GM20431 (cell line): ENCODE data around the gene KCNQ1.

Source experiments
- in situ Hi-C: fragments of 300-500 bp; cut with MseI, MboI; formaldehyde crosslinking; loops from one replicate; pipeline ENCODE4 v1.15.0; 2020; ENCODE audit warnings: low sequenced_read_pairs; ENCODE audit not compliant: unreplicated experiment

The KCNQ1 gene

GRCh38 chr11:2783536-2784082, 338.8 kb downstream of the KCNQ1 start:
- in situ Hi-C loops: no loop called here

DNA sequence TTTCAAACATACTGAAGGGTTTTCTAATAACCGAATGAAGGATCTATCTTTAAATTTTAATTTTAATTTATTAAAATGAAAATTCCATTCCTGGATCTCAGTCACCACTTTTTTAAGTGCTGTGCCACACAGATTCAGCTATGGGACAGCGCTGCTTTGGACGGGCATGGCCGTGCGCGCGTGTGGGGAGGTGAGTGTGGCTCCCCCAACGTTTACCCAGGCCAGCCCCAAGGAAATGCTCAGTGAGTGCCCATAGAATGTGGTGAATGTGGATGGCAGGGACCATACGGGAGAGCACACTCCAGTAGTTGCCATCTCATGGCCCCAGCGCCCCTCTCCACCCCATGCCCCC, 343.0 kb downstream of the KCNQ1 start:
- in situ Hi-C loops: no loop called here

GRCh38 chr11:2788168-2789071, 343.6 kb downstream of the KCNQ1 start:
- in situ Hi-C loops: no loop called here

DNA sequence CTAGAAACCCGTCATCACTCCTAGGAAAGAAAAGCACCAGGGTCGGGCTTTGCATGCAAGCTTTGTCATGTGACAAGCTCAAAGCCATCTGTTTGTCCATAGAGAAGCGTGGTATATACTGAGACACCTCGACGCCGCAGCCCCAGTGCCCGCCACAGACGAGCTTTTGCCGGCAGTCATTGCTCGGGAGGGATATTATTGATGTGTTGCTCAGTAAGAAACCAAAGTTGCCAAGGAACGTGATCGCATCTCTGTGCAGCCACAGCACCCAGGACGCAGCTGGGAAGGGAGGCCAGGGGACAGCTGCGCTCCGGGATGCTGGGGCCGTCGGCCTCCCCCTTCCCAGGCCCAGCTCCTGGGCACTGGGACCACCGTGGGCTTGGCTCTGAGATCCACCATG, 344.5 kb downstream of the KCNQ1 start:
- in situ Hi-C loops: no loop called here

GRCh38 chr11:2789791-2790567, 345.2 kb downstream of the KCNQ1 start:
- in situ Hi-C loops: no loop called here

DNA sequence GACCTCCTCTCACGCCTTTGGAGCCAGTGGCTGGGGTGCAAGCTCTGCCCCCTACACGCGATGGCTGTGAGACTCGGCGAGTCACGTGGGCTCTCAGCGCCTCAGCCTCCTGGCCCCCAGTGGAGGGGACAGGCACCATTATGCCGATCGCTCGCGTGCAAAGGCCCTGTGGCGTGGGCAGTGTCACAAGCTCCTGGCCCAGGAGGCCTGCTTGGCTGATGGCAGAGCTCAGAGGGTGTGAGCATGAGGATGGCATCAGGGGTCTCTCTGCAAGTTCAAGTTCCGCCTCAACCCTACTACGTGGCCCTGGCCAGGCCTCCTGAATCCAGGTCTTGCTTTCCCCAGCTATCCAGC, 345.7 kb downstream of the KCNQ1 start:
- in situ Hi-C loops: no loop called here

DNA sequence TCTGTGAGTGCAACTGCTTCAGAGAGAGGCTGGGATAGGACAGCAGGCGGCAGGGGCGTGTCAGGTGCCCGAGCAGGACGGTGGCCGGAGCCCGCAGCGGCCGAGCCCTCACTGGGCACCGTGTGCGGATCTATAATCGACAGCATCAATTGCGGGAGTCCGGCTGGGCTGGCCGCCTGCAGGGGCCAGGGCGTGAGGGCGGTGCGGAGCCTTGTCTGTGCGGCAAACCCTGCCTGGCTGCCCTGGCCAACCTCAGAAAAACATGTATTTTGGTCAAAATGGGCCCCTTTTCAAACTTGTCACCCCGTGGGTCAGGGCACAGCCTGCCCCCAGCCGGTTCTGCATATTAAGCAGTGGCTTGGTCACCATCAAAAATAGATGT, 346.3 kb downstream of the KCNQ1 start:
- in situ Hi-C loops: no loop called here

DNA sequence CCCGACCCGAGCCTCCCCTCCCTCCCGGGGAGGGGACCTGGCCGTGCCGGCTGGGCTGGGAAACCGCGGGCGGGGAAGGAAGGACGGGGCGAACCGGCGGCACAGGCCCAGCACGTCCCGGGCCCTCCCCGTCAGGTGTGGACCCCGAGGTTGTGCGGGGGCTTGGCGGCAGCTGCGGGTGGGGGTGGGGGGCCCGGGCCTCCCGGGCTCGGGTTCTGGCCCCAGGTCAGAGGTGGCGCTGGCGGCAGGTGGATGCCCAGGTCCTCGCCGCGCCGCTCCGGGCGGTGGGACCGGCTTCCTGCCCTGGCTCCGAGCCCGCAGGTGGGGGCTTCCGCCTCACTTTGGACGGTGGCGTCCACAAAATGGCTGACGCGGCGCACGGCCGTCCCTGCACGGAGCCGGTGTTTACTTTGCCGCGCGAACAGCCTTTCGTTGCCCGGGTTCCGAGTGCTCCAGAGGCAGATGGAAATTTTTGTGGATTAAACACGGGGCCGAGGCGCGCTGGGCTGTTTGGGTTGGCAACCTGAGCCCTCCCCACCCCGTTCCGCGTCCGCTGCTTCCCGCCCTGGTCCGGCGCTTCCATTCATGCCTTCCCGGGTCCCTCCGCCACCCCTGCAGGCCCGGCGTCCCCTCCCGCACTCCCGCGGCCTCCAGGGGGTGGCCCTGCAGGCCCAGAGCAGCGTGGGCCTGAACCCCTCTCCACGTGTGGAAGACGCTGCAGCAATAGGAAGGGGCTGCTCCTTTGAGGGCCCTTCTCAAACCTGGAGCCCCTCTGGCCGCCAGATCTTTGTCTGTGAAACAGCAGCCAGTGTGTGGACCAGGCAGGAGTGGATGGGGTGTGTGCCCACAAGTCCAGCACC, 346.9 kb downstream of the KCNQ1 start:
- in situ Hi-C loops: no loop called here

DNA sequence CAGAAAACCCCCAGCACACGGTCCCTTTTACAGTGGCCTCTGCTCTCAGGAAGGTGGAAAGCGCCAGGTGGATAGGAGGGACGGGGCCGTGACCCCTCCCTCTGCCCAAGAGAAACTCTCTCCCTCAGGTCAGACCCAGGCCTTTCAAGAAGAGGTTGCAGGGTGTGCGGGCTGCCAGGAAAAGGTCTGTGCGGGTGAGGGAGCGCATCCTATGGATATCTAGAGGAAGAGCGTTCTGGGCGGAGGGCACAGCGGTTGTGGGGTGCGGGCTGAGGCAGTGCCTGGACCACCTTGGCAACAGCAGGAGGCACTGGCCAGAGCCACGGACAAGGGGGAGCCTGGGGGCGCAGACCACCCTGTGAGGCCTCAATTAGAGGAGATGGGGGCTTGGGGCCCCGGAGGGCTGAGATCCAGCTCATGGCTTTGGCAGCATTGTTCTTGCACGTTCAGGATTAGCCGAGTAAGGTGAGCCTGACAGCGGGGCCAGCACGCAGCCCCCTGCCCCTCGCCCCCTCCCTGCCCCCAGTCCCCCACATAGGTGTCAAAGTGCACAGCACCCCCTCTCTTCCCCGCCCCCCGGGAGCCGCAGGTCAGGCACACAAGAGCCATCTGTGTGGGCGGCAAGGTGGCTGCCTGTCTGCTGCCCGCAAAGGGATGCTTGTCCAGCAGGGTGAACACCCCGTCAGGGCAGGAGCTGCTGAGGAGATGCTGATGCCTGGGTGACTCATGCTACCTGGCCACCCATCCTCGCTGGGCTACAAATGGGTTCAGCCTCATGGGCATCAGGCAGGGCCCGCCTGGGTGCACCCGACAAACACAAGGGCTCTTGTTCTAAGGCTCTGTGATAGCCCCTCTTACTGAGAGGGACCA, 347.8 kb downstream of the KCNQ1 start:
- in situ Hi-C loops: no loop called here

DNA sequence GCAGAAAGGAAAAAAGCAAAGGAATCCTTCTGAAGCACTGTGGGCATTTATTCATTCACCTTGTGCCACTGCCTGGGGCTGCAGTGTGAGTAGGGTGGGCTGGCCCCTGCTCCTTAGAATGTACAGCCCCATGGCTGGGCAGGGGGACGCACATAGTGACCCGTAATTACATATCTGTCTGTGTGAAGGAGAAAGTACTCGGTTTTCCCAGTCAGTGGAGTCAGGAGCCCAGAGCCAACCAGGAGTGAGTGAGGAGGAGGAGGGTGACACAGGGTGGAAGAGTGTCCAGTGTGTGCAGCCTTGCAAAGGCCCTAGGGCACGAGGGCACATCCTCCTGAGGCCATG, 348.9 kb downstream of the KCNQ1 start:
- in situ Hi-C loops: no loop called here

GRCh38 chr11:2794046-2794967, 349.5 kb downstream of the KCNQ1 start:
- in situ Hi-C loops: no loop called here

GRCh38 chr11:2794968-2795322, 350.1 kb downstream of the KCNQ1 start:
- in situ Hi-C loops: no loop called here

- in situ Hi-C loops: no loop called here
Measured at GRCh38 chr11:2795491-2795991, 350.7 kb downstream of the KCNQ1 start.

DNA sequence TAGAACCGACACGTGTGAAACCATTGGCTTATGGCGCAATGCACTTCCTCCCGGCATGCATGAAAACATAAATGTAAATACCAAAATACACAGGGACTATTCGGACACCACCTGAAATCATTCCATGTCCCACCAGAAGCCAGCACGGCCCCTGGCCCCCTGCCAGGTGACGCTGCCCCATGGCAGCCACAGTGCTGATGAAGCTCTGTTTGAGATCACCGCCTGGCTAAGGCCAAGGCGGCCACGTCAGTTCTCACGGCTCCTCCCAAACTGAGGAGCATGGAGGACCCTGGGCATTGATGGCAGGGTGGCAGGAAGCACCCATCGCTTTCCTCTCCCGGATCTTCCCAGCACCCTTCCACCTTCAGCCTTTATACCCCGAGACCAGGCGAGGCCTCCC, 351.3 kb downstream of the KCNQ1 start:
- in situ Hi-C loops: no loop called here

- in situ Hi-C loops: no loop called here
Measured at GRCh38 chr11:2796508-2797113, 351.8 kb downstream of the KCNQ1 start.

- in situ Hi-C loops: no loop called here
Measured at GRCh38 chr11:2797121-2797711, 352.4 kb downstream of the KCNQ1 start.

DNA sequence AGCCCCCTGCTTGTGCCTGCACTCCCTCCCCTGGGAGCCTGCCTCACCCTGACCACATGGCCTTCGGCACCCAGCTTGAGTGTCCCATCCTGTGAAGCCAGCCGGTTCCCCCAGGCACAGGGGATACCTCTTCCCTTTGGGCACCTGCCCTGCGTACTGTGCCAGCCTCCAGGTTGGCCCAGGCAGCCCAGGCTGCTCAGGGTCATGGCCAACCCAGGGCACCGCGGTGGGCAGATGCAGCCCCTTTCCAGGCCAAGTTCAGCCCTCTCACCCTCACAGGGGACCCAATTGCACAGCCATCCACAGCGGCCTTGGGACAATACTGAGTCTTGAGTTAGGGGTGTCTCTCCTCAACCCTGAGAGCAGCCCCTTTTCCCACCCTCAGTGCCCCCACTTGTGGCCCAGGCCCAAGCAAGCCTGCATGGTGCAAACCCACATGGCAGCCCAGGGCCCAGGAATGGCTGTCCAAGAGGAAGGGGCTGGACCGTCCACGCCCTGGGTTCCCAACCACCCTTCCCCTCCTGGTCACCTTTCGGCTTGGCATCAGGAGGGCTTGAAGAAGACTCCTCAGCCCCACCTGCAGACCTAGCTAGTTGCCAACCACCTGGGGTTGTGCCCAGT, 353.0 kb downstream of the KCNQ1 start:
- in situ Hi-C loops: no loop called here
